GM21737 (cell line): ENCODE results near the gene STAP1.
A peak's percentile ranks its signal among the peaks of the same experiment; 100 is the strongest.

ENCODE experiments used
- ATAC-seq: cut with Tn5 transposase; IDR thresholded peaks from one replicate; pipeline ENCODE4 v1.9.1; 2021; ENCODE audit warnings: mild to moderate bottlenecking, moderate library complexity; ENCODE audit not compliant: unreplicated experiment

Gene STAP1

GRCh38 chr4:67555447-67555846 lies 3.1 kb upstream of the STAP1 start:
- ATAC-seq = no peak

GRCh38 chr4:67556436-67556835 lies 2.1 kb upstream of the STAP1 start:
- no peak for ATAC-seq

GRCh38 chr4:67565284-67565683 lies 6.8 kb downstream of the STAP1 start:
- no peak for ATAC-seq

GRCh38 chr4:67566335-67566734 lies 7.8 kb downstream of the STAP1 start:
- no peak for ATAC-seq

GRCh38 chr4:67568820-67569219 lies 10.3 kb downstream of the STAP1 start:
- no peak for ATAC-seq

- no peak for ATAC-seq
Measured at GRCh38 chr4:67570537-67570936, 12.0 kb downstream of the STAP1 start.

GRCh38 chr4:67571975-67572374 lies 13.4 kb downstream of the STAP1 start:
- no peak for ATAC-seq

- no peak for ATAC-seq
Measured at GRCh38 chr4:67573193-67573592, 14.7 kb downstream of the STAP1 start.

- peak; percentile 90 for ATAC-seq
Measured at GRCh38 chr4:67575232-67576058, 16.9 kb downstream of the STAP1 start.

GRCh38 chr4:67576059-67576466 lies 17.5 kb downstream of the STAP1 start:
- no peak for ATAC-seq

- peak; percentile 24 for ATAC-seq
Measured at GRCh38 chr4:67576538-67576937, 18.0 kb downstream of the STAP1 start.

GRCh38 chr4:67580577-67580976 lies 22.1 kb downstream of the STAP1 start:
- ATAC-seq = no peak

GRCh38 chr4:67581208-67581857 lies 22.8 kb downstream of the STAP1 start:
- peak; percentile 42 for ATAC-seq

- no peak for ATAC-seq
Measured at GRCh38 chr4:67581913-67582312, 23.4 kb downstream of the STAP1 start.

GRCh38 chr4:67584496-67584895 lies 26.0 kb downstream of the STAP1 start:
- ATAC-seq = no peak

GRCh38 chr4:67587156-67587555 lies 28.6 kb downstream of the STAP1 start:
- ATAC-seq = no peak

GRCh38 chr4:67593741-67594175 lies 35.2 kb downstream of the STAP1 start:
- no peak for ATAC-seq

GRCh38 chr4:67603310-67604028 lies 44.9 kb downstream of the STAP1 start:
- ATAC-seq = no peak

GRCh38 chr4:67604029-67604381 lies 45.5 kb downstream of the STAP1 start:
- no peak for ATAC-seq

GRCh38 chr4:67604749-67605148 lies 46.2 kb downstream of the STAP1 start:
- no peak for ATAC-seq

GRCh38 chr4:67608027-67608426 lies 49.5 kb downstream of the STAP1 start:
- no peak for ATAC-seq

- ATAC-seq = no peak
Measured at GRCh38 chr4:67614186-67614585, 55.7 kb downstream of the STAP1 start.
